PC-3 (cell line): ENCODE results near the gene RAB9B.

Source experiments
- EZH2 ChIP-seq: fragments of 300-600 bp; sonication (generic); IDR thresholded peaks from one replicate; pipeline ENCODE4 v1.6.1; 2017; ENCODE audit warnings: antibody characterized with exemption, mild to moderate bottlenecking, low read length; ENCODE audit not compliant: unreplicated experiment
- EZH2phosphoT487 ChIP-seq: fragments of 300-600 bp; sonication (generic); IDR thresholded peaks from 2 replicates; pipeline ENCODE4 v1.6.1; 2018; ENCODE audit warnings: mild to moderate bottlenecking, antibody characterized with exemption, low read length, borderline replicate concordance
- TF ChIP-seq, protein P1 (sequence below): fragments of 300-600 bp; sonication (generic); conservative IDR thresholded peaks from 2 replicates; pipeline ENCODE4 v1.5.1; 2017; ENCODE audit warnings: antibody characterized with exemption, low read depth, mild to moderate bottlenecking, low read length

DNA sequence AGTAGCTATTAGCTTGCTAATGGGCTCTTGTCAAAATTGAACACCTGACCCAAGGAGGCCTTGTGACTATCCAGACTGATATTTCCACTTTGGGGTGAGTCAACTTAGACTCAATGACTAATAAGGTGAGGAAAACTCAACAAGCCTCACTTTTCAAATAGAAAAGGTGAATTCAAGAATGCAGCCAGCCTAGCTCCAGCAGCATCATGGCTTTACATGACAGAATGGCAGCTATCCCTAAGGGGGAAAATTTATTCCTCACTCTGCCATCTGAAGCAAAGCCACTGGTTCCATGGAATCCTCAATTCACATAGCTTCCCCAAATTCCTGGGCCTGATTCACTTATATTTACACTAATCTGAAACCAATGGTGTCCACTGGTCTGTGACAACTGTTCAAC is 29.1 kb upstream of the RAB9B start:
- TF ChIP-seq, protein P1, sequence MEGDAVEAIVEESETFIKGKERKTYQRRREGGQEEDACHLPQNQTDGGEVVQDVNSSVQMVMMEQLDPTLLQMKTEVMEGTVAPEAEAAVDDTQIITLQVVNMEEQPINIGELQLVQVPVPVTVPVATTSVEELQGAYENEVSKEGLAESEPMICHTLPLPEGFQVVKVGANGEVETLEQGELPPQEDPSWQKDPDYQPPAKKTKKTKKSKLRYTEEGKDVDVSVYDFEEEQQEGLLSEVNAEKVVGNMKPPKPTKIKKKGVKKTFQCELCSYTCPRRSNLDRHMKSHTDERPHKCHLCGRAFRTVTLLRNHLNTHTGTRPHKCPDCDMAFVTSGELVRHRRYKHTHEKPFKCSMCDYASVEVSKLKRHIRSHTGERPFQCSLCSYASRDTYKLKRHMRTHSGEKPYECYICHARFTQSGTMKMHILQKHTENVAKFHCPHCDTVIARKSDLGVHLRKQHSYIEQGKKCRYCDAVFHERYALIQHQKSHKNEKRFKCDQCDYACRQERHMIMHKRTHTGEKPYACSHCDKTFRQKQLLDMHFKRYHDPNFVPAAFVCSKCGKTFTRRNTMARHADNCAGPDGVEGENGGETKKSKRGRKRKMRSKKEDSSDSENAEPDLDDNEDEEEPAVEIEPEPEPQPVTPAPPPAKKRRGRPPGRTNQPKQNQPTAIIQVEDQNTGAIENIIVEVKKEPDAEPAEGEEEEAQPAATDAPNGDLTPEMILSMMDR = no peak
- no peak for TF ChIP-seq EZH2
- TF ChIP-seq EZH2phosphoT487 = no peak
